ENCODE measurements around the gene SKAP1.

Gene SKAP1

GRCh38 chr17:48234922-48235321, 195.1 kb downstream of the SKAP1 start:
- Histone ChIP-seq H3K4me1 (ENCODE audit: low read length) (0 out of 2 replicates have a peak, but pooled peaks cover 7% of the 10 kb centered on the region), H3K36me3 (replicated peaks; ENCODE audit: insufficient read depth, low read length) (no peaks in the 10 kb centered on the region), H3K27me3 (replicated peaks; ENCODE audit: insufficient read depth, low read length) (no peaks in the 10 kb centered on the region), H3K9me2 (replicated peaks; ENCODE audit: insufficient read depth, low read length) (no peaks in the 10 kb centered on the region), H3K27ac (ENCODE audit: low read length) (no peak overlapping the region), H2AFZ (ENCODE audit: low read length) (no peak overlapping the region), H3K4me3 (ENCODE audit: low read length) (no peak overlapping the region), H3K79me2 (ENCODE audit: low read length) (no peaks in the 10 kb centered on the region), H3K9ac (ENCODE audit: low read length) (no peak overlapping the region), H3K4me2 (ENCODE audit: low read depth, low read length) (no peak overlapping the region), H3K9me3 (replicated peaks; ENCODE audit: insufficient read depth, low read length) (no peaks in the 10 kb centered on the region), H4K20me1 (ENCODE audit: insufficient read depth, low read length) (no peaks in the 10 kb centered on the region), H3F3A (ENCODE audit: insufficient read depth, low read length) (no peaks in the 10 kb centered on the region)
- DNase-seq, result no peak
- no peak for TF ChIP-seq EZH2phosphoT487 (IDR thresholded peaks at IDR 0.05; ENCODE audit: low read length)

GRCh38 chr17:48231995-48232959, 197.7 kb downstream of the SKAP1 start:
- Histone ChIP-seq H3K27me3 (replicated peaks; ENCODE audit: insufficient read depth, low read length) (no peaks in the 10 kb centered on the region), H2AFZ (ENCODE audit: low read length) (no peak overlapping the region), H3K9me3 (replicated peaks; ENCODE audit: insufficient read depth, low read length) (no peaks in the 10 kb centered on the region), H3K4me1 (ENCODE audit: low read length) (0 out of 2 replicates have a peak, but pooled peaks cover 7% of the 10 kb centered on the region), H4K20me1 (ENCODE audit: insufficient read depth, low read length) (no peaks in the 10 kb centered on the region), H3K9ac (ENCODE audit: low read length) (no peak overlapping the region), H3K4me2 (ENCODE audit: low read depth, low read length) (no peak overlapping the region), H3K4me3 (ENCODE audit: low read length) (no peak overlapping the region), H3K9me2 (replicated peaks; ENCODE audit: insufficient read depth, low read length) (no peaks in the 10 kb centered on the region), H3K79me2 (ENCODE audit: low read length) (no peaks in the 10 kb centered on the region), H3K27ac (ENCODE audit: low read length) (no peak overlapping the region), H3K36me3 (replicated peaks; ENCODE audit: insufficient read depth, low read length) (no peaks in the 10 kb centered on the region), H3F3A (ENCODE audit: insufficient read depth, low read length) (no peaks in the 10 kb centered on the region)
- DNase-seq, result no peak
- TF ChIP-seq, protein P1, sequence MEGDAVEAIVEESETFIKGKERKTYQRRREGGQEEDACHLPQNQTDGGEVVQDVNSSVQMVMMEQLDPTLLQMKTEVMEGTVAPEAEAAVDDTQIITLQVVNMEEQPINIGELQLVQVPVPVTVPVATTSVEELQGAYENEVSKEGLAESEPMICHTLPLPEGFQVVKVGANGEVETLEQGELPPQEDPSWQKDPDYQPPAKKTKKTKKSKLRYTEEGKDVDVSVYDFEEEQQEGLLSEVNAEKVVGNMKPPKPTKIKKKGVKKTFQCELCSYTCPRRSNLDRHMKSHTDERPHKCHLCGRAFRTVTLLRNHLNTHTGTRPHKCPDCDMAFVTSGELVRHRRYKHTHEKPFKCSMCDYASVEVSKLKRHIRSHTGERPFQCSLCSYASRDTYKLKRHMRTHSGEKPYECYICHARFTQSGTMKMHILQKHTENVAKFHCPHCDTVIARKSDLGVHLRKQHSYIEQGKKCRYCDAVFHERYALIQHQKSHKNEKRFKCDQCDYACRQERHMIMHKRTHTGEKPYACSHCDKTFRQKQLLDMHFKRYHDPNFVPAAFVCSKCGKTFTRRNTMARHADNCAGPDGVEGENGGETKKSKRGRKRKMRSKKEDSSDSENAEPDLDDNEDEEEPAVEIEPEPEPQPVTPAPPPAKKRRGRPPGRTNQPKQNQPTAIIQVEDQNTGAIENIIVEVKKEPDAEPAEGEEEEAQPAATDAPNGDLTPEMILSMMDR (IDR thresholded peaks at IDR 0.05; ENCODE audit: low read length), result no peak
- TF ChIP-seq EZH2 (optimal IDR thresholded peaks at IDR 0.05; ENCODE audit: low read depth, low read length) (no peak), EZH2phosphoT487 (IDR thresholded peaks at IDR 0.05; ENCODE audit: low read length) (no peak)

- no peaks in the 10 kb centered on the region for H3K36me3 ChIP-seq (replicated peaks; ENCODE audit: insufficient read depth, low read length)
- DNase-seq, result no peak
- no peaks in the 10 kb centered on the region for H3K27me3 ChIP-seq (replicated peaks; ENCODE audit: insufficient read depth, low read length)
- TF ChIP-seq, protein P1 (IDR thresholded peaks at IDR 0.05; ENCODE audit: low read length), result no peak
- no peak for TF ChIP-seq EZH2 (optimal IDR thresholded peaks at IDR 0.05; ENCODE audit: low read depth, low read length)
- H3K9ac ChIP-seq (ENCODE audit: low read length), result no peak overlapping the region
- H3K4me1 ChIP-seq (ENCODE audit: low read length), result no peaks in the 10 kb centered on the region
- H3K4me2 ChIP-seq (ENCODE audit: low read depth, low read length), result no peak overlapping the region
- no peak overlapping the region for H3K27ac ChIP-seq (ENCODE audit: low read length)
- no peak overlapping the region for H2AFZ ChIP-seq (ENCODE audit: low read length)
- no peaks in the 10 kb centered on the region for H4K20me1 ChIP-seq (ENCODE audit: insufficient read depth, low read length)
- H3F3A ChIP-seq (ENCODE audit: insufficient read depth, low read length), result no peaks in the 10 kb centered on the region
- no peaks in the 10 kb centered on the region for H3K79me2 ChIP-seq (ENCODE audit: low read length)
- H3K9me2 ChIP-seq (replicated peaks; ENCODE audit: insufficient read depth, low read length), result no peaks in the 10 kb centered on the region
- no peaks in the 10 kb centered on the region for H3K9me3 ChIP-seq (replicated peaks; ENCODE audit: insufficient read depth, low read length)
- no peak overlapping the region for H3K4me3 ChIP-seq (ENCODE audit: low read length)
Measured at GRCh38 chr17:48229936-48230335, 200.1 kb downstream of the SKAP1 start.

- peaks cover 9% of the 10 kb centered on the region for H3K4me1 ChIP-seq (ENCODE audit: low read length)
- no peak overlapping the region for H3K9ac ChIP-seq (ENCODE audit: low read length)
- H3F3A ChIP-seq (ENCODE audit: insufficient read depth, low read length), result no peaks in the 10 kb centered on the region
- TF ChIP-seq, protein P1 (IDR thresholded peaks at IDR 0.05; ENCODE audit: low read length), result peak; percentile 15; the same call in 1 of the 2 replicates
- TF ChIP-seq EZH2 (optimal IDR thresholded peaks at IDR 0.05; ENCODE audit: low read depth, low read length) (no peak), EZH2phosphoT487 (IDR thresholded peaks at IDR 0.05; ENCODE audit: low read length) (no peak)
- no peaks in the 10 kb centered on the region for H3K9me2 ChIP-seq (replicated peaks; ENCODE audit: insufficient read depth, low read length)
- no peak overlapping the region for H2AFZ ChIP-seq (ENCODE audit: low read length)
- H3K36me3 ChIP-seq (replicated peaks; ENCODE audit: insufficient read depth, low read length), result no peaks in the 10 kb centered on the region
- no peaks in the 10 kb centered on the region for H3K9me3 ChIP-seq (replicated peaks; ENCODE audit: insufficient read depth, low read length)
- no peaks in the 10 kb centered on the region for H3K79me2 ChIP-seq (ENCODE audit: low read length)
- H3K27me3 ChIP-seq (replicated peaks; ENCODE audit: insufficient read depth, low read length), result no peaks in the 10 kb centered on the region
- no peak overlapping the region for H3K4me2 ChIP-seq (ENCODE audit: low read depth, low read length)
- H3K27ac ChIP-seq (ENCODE audit: low read length), result no peak overlapping the region
- no peaks in the 10 kb centered on the region for H4K20me1 ChIP-seq (ENCODE audit: insufficient read depth, low read length)
- DNase-seq, result no peak
- no peak overlapping the region for H3K4me3 ChIP-seq (ENCODE audit: low read length)
Measured at GRCh38 chr17:48228720-48229119, 201.3 kb downstream of the SKAP1 start.
